Stimulated activated naive CD8-positive, alpha-beta T cell treated with anti-CD3 and anti-CD28 coated beads, Interleukin-15, Interleukin-2, amounts not matched to agents 100 ng/mL and 50 ng/mL, for 24 hours (primary cell): ENCODE measurements around the gene HYI.
"Not testable (repeated sequence)": the region's sequence is repeated elsewhere in the genome, so short reads cannot be mapped to it uniquely, and the experiment has no call there.

Source experiments
- H3K27ac Mint-ChIP-seq: one replicate; pipeline ENCODE4 v1.8.0; 2021; ENCODE audit warnings: mild to moderate bottlenecking, mixed read lengths
- H3K27me3 Mint-ChIP-seq: one replicate; pipeline ENCODE4 v1.8.0; 2021; ENCODE audit warnings: mixed read lengths
- H3K36me3 Mint-ChIP-seq: one replicate; pipeline ENCODE4 v1.8.0; 2021; ENCODE audit warnings: low read depth, mixed read lengths
- H3K4me1 Mint-ChIP-seq: one replicate; pipeline ENCODE4 v1.8.0; 2021; ENCODE audit warnings: low read depth, mixed read lengths
- H3K4me3 Mint-ChIP-seq: one replicate; pipeline ENCODE4 v1.8.0; 2021; ENCODE audit warnings: mild to moderate bottlenecking, mixed read lengths
- H3K9me3 Mint-ChIP-seq: one replicate; pipeline ENCODE4 v1.8.0; 2021; ENCODE audit warnings: mixed read lengths

HYI gene

DNA sequence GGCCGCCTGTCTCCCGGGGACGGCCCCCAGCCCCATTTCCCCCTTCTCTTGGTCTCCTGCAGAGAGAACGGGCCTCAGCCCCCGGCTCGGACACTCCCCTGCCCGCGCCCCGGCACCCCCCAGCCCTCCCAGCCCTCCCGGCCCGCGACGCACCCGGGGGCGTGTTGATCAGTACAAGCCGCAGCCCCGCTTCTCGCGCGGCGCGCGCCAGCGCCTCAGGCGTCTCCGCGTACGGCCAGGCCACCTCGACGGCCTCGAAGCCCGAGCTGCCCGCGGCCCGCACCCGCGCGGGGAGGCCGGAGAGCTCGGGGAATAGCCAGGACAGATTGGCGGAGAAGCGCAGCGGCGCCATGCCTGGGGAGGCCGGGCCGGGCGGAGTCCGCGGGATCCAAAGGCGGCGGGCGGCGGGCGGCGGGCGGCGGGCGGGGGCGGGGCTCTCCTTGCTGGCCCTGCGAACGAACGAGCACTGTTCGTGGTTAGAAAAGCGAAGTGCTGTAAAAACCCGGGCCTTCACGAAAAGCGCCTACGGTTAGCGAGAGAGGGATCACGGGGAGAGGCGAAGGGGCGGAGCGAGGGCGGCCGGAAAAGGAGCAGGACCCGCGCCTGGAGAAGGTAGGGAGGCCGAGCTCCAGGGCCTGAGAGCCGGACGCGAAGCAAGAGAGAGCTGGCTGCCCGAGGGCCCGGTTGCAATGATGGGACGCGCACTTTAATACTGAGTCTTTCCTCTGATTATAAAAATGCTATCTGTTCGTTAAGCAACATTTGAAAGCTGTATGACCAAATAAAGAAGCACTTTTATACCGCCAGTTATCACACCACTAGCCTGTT is at the start of gene HYI:
TSS of gene HYI (minus strand) at position 490 of the 828 bp plus-strand sequence. CDS start at position 352, 138 bp downstream.
- H3K27me3 Mint-ChIP-seq = peaks cover 34% of the 10 kb centered on the region
- H3K27ac Mint-ChIP-seq = peak within 1 kb of the TSS; percentile 75

GRCh38 chr1:43501806-43502205 is 48.1 kb upstream of the HYI start:
- not testable (repeated sequence) for H3K27me3 Mint-ChIP-seq, H3K4me3 Mint-ChIP-seq, H3K27ac Mint-ChIP-seq, H3K4me1 Mint-ChIP-seq, H3K36me3 Mint-ChIP-seq, H3K9me3 Mint-ChIP-seq

More for the DNA sequence above, at the start of gene HYI:
- H3K36me3 Mint-ChIP-seq = peaks cover 24% of the 10 kb centered on the region
- no peaks in the 10 kb centered on the region for H3K9me3 Mint-ChIP-seq
- peaks cover 14% of the 10 kb centered on the region for H3K4me1 Mint-ChIP-seq
- peak within 1 kb of the TSS; percentile 84 for H3K4me3 Mint-ChIP-seq

DNA sequence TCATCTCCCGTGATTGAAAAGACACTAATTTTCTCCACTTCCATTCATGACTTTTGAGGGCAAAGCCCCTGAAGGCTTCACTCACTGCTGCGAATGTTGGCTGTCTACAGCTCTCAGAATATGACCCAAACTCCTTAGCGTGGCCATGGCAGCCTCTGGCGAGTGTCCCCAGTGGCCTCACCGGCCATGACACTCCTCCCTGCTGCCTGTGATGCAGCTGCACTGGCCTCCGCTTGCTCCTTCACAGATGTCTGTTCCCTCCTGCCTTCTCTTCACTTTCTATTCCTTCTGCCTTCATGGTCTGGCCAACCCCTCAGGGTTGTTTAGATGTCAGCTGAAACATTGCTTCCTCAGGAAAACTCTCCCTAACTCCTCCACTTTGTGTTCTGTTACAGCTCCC is 46.2 kb upstream of the HYI start:
- Mint-ChIP-seq H3K36me3 (no peaks in the 10 kb centered on the region), H3K27me3 (peaks cover 7% of the 10 kb centered on the region), H3K4me3 (no peak overlapping the region), H3K4me1 (no peaks in the 10 kb centered on the region), H3K9me3 (no peaks in the 10 kb centered on the region), H3K27ac (no peak overlapping the region)

- Mint-ChIP-seq H3K27ac (no peak overlapping the region), H3K4me3 (no peak overlapping the region), H3K27me3 (peaks cover 17% of the 10 kb centered on the region), H3K9me3 (peaks cover 16% of the 10 kb centered on the region), H3K36me3 (peaks cover under 1% of the 10 kb centered on the region), H3K4me1 (no peaks in the 10 kb centered on the region)
Measured at GRCh38 chr1:43495204-43495603, 41.5 kb upstream of the HYI start.

- Mint-ChIP-seq H3K27ac (no peak overlapping the region), H3K9me3 (peaks cover 28% of the 10 kb centered on the region), H3K4me3 (no peak overlapping the region), H3K4me1 (no peaks in the 10 kb centered on the region), H3K27me3 (peaks cover 22% of the 10 kb centered on the region), H3K36me3 (peaks cover 6% of the 10 kb centered on the region)
Measured at GRCh38 chr1:43493661-43494450, 40.1 kb upstream of the HYI start.

DNA sequence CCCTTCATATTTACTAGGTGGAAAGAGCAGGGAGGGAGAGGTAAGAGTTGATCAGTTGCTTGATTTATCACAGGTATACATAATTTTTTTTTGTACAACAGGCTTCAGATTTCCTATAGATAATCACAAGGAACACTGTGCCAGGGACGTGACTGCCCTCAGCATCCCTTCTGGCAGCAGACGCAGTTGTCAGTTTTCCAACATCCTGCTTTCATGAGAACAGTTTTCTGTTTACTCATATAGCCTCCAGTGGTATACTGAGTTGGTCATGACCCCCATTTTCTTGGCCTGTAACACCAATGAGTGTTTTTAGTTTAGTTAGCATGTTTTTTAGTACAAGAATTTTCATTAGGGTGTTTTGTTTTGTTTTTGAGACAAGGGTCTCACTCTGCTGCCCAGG is 39.1 kb upstream of the HYI start:
- peaks cover 35% of the 10 kb centered on the region for H3K9me3 Mint-ChIP-seq
- H3K4me3 Mint-ChIP-seq = no peak overlapping the region
- H3K4me1 Mint-ChIP-seq = no peaks in the 10 kb centered on the region
- H3K27ac Mint-ChIP-seq = no peak overlapping the region
- peaks cover 22% of the 10 kb centered on the region for H3K27me3 Mint-ChIP-seq
- peaks cover 7% of the 10 kb centered on the region for H3K36me3 Mint-ChIP-seq

DNA sequence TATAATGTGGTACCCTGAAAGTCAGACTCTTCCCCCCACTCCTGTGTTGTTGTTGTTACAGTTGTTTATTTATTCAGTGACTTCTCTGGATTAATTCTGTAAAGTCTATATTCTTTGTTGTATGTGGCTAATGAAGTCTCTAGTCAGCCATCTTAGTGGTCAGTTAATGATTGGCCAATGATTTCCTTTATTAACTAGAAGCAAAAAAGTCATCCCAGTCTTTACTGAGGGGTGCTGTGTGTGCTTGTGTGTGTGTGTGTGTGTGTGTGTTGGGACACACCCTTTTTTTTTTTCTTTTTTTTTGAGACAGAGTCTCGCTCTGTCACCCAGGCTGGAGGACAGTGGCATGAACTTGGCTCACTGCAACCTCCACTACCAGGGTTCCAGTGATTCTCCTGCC is 37.3 kb upstream of the HYI start:
- peaks cover 41% of the 10 kb centered on the region for H3K9me3 Mint-ChIP-seq
- H3K4me1 Mint-ChIP-seq = no peaks in the 10 kb centered on the region
- H3K36me3 Mint-ChIP-seq = peaks cover 10% of the 10 kb centered on the region
- peaks cover 22% of the 10 kb centered on the region for H3K27me3 Mint-ChIP-seq
- no peak overlapping the region for H3K4me3 Mint-ChIP-seq
- no peak overlapping the region for H3K27ac Mint-ChIP-seq

DNA sequence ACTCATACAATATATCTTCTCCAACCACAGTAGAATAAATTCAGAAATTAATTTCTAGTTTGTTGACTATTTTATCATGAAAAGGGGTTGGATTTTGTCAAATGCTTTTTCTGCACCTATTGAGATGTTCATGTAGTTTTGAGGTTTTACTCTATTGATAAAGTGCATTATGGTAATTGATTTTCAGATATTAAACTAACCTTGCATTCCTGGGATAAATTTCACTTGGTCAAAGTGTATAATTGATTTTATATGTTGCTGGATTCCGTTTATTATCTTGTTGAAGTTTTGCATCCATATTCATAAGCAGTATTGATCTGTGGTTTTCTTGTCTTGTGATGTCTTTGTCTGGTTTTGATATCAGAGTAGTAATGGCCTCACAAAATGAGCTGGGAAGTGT is 34.4 kb upstream of the HYI start:
- Mint-ChIP-seq H3K4me1 (no peaks in the 10 kb centered on the region), H3K27ac (no peak overlapping the region), H3K9me3 (peaks cover 41% of the 10 kb centered on the region), H3K4me3 (no peak overlapping the region), H3K27me3 (peaks cover 9% of the 10 kb centered on the region), H3K36me3 (peaks cover 10% of the 10 kb centered on the region)

DNA sequence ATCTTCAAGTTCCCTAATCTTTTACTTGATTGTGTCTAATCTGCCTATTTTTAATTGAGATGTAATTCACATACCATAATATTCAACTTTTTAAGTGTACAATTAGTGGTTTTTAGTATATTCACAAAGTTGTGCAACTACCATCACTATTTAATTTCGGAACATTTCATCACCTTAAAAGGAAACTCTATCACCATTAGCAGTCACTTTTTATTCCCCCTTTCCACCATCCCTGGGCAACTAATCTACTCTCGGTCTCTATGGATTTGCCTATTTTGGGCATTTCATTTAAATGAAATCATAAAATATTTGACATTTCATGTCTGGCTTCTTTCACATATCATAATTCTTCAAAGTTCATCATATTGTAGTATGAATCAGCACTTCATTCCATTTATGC is 30.6 kb upstream of the HYI start:
- peaks cover 4% of the 10 kb centered on the region for H3K36me3 Mint-ChIP-seq
- peaks cover 19% of the 10 kb centered on the region for H3K9me3 Mint-ChIP-seq
- H3K27me3 Mint-ChIP-seq = no peaks in the 10 kb centered on the region
- H3K4me3 Mint-ChIP-seq = no peak overlapping the region
- H3K27ac Mint-ChIP-seq = no peak overlapping the region
- peaks cover 4% of the 10 kb centered on the region for H3K4me1 Mint-ChIP-seq

GRCh38 chr1:43482215-43482614 is 28.5 kb upstream of the HYI start:
- no peak overlapping the region for H3K27ac Mint-ChIP-seq
- no peak overlapping the region for H3K4me3 Mint-ChIP-seq
- H3K4me1 Mint-ChIP-seq = peaks cover 4% of the 10 kb centered on the region

DNA sequence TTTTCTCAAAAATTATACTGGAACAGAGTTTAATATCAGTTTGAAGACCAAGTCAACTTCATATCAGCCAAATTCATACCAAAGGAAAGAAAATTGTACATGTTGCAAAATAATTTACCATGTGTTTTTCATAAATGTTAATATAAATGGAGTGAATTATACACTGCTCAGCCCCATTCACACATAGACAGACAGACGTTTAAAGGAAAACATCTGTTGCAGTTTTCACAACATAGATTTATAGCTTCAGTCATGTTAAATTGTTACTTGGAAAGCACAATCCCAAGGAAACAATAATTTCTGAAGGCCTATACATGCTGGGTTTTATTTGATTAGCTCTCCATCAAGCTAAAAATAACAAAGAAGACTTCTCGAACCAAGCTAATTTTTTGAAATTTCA is 27.8 kb upstream of the HYI start:
- H3K27me3 Mint-ChIP-seq = peaks cover 8% of the 10 kb centered on the region
- H3K27ac Mint-ChIP-seq = no peak overlapping the region
- H3K4me3 Mint-ChIP-seq = no peak overlapping the region
- H3K4me1 Mint-ChIP-seq = peaks cover 4% of the 10 kb centered on the region
- H3K36me3 Mint-ChIP-seq = no peaks in the 10 kb centered on the region
- H3K9me3 Mint-ChIP-seq = no peaks in the 10 kb centered on the region

More at GRCh38 chr1:43482215-43482614, 28.5 kb upstream of the HYI start:
- Mint-ChIP-seq H3K27me3 (peaks cover 4% of the 10 kb centered on the region), H3K36me3 (no peaks in the 10 kb centered on the region), H3K9me3 (peaks cover 3% of the 10 kb centered on the region)

- H3K4me3 Mint-ChIP-seq = no peak overlapping the region
Measured at GRCh38 chr1:43479414-43479813, 25.7 kb upstream of the HYI start.

DNA sequence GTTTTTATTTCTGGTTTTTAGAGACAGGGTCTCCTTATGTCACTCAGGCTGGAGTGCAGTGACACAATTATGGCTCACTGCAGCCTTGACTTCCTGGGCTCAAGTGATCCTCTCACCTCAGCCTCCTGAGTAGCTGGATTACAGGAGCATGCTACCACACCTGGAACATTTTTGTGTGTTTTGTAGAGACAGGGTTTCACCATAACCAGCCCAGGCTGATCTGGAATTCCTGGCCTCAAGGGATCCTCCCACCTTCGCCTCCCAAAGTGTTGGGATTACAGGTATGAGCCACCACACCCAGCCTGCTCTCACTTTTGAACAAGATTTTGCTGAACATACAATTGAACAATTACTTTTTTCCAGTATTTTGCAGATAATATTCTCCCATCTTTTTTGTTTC is 24.0 kb upstream of the HYI start:
- H3K27ac Mint-ChIP-seq = no peak overlapping the region
- H3K4me3 Mint-ChIP-seq = no peak overlapping the region
- H3K36me3 Mint-ChIP-seq = no peaks in the 10 kb centered on the region
- no peaks in the 10 kb centered on the region for H3K9me3 Mint-ChIP-seq
- H3K4me1 Mint-ChIP-seq = peaks cover 4% of the 10 kb centered on the region
- H3K27me3 Mint-ChIP-seq = peaks cover 8% of the 10 kb centered on the region

More at GRCh38 chr1:43479414-43479813, 25.7 kb upstream of the HYI start:
- no peaks in the 10 kb centered on the region for H3K36me3 Mint-ChIP-seq
- H3K9me3 Mint-ChIP-seq = no peaks in the 10 kb centered on the region
- peaks cover 8% of the 10 kb centered on the region for H3K27me3 Mint-ChIP-seq
- H3K27ac Mint-ChIP-seq = no peak overlapping the region
- H3K4me1 Mint-ChIP-seq = peaks cover 4% of the 10 kb centered on the region

DNA sequence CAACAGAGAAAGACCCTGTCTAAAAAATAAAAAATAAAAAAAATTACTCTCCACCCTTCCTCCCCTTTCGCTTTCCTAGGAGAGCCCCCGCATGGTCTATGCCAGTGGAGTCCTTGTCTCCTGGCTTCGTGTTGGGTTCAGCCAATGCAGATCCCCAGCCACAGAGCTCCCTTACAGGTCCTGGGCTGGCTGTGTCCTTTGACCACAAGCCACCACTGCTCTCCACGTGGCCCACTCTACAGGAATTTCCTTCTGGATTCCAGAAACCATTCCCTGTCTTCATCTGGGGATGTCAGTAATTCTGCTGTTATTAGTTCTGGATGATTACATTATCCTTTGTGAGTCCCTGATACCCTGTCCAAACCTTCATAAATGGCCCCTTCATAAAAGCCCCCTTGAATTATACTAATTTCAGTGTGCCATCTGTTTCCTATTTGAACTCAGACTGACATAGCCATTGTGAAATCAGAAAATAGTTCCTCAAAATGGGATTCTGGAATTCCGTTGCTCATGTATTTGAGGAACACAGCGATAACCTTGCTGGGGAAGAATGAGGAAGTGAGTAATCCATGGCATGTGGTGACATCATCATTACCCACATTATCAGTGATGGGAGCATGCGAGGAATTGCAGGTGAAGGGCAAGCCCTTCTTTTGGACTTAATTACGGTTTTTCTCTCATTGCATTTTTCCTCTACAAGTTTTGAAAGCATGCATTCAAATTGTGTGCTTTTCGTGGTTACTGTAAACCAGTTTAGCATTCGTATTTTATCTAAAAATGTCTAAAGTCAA is 22.1 kb upstream of the HYI start:
- not testable (repeated sequence) for H3K27ac Mint-ChIP-seq, H3K9me3 Mint-ChIP-seq, H3K4me1 Mint-ChIP-seq, H3K36me3 Mint-ChIP-seq, H3K27me3 Mint-ChIP-seq, H3K4me3 Mint-ChIP-seq

DNA sequence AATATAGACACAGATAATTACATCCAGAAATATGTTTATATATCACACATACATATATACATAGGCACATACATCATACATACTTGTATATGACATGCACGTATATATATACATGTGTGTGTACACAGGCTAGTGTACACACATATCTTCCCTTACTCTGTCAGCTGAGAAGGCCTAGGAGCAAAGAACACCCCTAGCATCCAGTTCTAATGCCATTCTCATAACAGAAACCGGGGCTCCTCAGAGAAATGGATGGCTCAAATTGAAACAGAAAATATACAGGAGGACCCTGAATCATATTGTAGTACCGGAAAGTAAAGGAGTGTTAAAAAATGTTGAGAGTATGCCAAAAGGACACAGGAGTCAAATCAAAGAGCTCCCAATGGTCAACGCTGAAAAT is 19.7 kb upstream of the HYI start:
- H3K4me3 Mint-ChIP-seq = no peak overlapping the region
- no peaks in the 10 kb centered on the region for H3K36me3 Mint-ChIP-seq
- H3K4me1 Mint-ChIP-seq = no peaks in the 10 kb centered on the region
- H3K9me3 Mint-ChIP-seq = no peaks in the 10 kb centered on the region
- H3K27me3 Mint-ChIP-seq = peaks cover 5% of the 10 kb centered on the region
- H3K27ac Mint-ChIP-seq = no peak overlapping the region
